NCI-H1436 (cell line): ENCODE data around the gene CD8A.
"Not testable (repeated sequence)": the region's sequence is repeated elsewhere in the genome, so short reads cannot be mapped to it uniquely, and the experiment has no call there.

Experiments used
- DNase-seq: peaks from one replicate; lab custom pipeline; 2025; lab: John Stamatoyannopoulos, UW

Gene CD8A

DNA sequence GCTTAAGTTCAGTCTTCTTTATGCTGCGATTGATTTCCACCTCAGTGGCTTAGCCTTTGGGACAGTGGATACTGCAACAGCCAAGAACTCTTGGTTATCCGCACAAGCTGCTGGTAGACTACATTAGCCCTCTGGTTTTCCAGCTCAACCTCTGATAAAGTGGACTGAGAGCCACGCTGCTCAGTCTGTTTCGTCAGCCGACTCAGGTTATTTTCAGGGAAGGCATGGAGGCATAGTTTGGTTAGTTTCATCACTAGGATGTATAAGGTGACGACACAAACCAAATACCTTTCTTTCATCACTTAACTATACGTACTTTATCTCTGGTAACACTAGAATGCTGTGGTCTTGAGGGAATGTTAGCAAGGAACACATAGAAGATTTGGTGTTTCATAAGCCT lies 14.2 kb downstream of the CD8A start:
- no peak for DNase-seq

DNA sequence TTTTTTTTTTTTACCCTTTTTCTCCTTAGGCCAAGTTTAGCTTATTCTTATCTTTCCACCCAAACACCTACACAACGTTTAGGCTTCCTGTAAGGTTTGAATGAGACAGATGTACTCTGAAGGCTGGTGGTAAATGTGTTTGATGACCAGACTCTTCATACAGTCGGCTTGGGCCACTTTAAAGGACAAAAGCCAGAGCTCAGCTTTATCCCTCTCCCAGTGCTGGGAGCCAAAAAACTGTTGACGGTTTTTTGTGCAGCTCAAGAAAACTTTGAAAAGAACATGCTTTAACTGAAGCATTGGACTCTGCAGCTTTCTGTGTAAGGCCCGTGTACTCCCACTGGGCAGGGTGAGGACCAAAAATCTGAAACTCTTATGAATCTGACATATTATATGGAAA lies 15.4 kb downstream of the CD8A start:
- DNase-seq = no peak

DNA sequence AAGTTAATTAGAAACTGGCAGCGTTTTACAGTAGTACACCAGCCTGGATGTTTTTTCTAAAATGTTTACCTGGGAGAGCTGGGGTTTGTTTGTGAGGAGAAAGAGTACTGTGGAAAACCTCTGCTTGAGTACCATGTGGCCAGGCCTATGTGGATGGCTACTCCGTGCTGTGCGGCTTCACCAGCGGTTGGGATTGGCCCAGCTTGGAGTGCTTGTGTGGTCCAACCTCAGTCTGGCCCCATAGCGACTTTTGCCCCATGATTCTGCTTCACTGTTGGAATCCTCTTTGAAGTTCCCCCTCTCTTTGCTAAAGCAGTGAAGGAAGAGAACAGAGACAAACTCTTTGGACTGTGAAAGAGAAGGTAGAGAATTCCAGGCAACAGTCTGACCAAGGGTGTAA lies 15.9 kb downstream of the CD8A start:
- DNase-seq = no peak

DNA sequence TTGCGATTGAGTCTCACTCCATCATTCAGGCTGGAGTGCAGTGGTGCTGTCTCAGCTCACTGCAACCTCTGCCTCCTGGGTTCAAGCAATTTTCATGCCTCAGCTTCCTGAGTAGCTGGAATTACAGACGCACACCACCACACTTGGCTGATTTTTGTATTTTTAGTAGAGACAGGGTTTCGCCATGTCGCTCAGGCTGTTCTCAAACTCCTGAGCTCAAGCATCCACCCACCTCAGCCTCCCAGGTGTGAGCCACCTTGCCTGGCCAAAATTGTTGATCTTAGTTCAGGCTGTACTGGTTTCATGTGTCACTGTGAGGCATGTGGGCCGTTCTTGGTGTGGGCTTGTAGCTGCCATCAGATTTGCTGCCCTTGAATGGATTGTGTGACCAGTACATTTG lies 18.1 kb downstream of the CD8A start:
- no peak for DNase-seq

DNA sequence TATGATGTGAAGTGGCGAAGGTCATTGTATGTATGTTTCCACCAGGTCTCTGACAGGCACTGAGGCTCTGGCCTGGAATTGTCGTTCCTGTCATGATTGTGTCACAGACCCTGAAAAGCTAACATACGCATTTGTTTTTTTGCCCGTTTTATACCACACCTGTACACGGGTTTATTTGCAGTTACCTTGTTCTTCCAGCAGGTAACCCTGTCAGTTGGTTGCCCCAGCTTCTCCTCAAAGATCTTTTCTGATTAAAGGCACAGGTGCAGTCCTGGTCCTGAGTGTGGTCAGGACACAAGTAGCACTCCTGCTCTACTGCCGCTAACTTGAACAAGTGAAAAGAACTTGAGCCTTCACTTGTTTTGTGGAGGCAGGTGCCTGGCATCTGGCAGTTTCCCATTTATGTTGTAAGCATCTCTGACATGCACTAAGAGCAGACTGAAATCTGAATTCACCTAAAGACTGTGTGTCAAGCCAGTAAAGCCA lies 19.9 kb downstream of the CD8A start:
- no peak for DNase-seq

DNA sequence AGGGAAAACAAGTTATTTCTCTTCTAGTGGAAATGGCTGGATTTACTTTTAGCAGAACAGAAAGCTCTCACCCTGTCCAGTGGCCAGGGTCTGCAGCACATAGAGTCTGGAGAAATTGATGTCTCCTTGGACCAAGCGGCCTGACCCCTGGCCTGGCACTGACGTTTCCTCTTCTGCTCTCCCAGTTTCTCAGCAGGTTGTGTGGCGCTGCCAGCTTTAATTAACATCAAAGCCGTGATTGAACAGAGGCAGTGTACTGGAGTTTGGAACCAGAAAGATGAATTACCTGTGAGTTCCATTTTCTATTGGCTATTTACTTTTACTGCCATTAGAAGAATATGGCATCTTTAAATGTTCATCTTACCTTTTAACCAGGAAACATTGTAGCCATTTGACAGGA lies 20.9 kb downstream of the CD8A start:
- no peak for DNase-seq

DNA sequence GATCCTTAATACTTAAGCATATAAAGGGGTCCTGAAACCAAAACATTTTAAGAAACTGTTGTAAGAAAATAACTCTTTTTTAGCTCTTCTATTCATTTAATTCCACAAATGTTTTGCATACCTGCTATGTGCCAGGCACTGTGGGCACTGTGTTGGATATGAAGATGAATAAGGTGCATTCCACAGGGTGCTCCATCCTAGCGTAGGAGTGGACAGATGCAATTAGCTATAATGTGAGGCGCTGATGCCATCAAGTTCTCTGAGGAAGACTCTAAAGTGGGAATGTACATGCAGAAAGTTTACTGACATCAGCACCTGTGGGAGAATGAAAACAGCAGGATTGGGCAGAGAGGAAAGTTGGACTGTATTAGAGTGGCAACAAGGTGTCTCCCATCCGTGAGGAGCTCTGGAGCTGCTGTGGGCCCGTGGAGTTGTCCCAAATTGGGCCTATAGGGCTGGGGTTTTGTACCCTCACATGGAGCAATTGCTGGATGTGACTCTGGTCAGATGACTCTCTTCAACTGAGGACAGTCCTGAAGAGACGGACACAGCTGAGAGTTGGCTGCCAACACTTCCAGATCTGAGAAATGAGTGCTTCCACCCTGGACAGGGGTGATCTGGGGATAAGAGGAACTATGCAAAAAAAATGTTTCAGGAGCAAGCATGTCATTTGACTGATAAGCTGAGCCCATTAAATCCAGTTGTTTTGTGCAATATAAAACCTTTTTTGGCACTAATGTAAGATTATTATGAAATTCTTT lies 22.3 kb downstream of the CD8A start:
- DNase-seq = no peak

DNA sequence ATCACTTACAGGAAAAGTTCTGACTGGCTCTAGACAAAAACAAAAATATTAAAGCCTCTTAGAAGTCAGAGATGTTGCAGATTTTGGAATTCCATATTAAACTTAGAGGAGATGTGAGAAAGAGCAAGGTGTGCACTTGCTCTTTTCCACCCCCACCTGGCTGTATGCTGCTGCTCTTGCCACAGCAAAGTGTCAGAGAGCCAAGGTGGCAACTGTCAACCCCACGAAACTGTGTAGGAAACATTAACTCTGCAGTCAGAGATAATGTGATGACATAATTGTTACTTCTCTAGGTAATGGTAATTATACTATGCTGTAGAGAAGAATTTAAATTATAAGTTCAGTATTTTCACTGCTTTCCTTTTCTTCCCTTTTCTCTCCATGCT lies 25.4 kb downstream of the CD8A start:
- no peak for DNase-seq

DNA sequence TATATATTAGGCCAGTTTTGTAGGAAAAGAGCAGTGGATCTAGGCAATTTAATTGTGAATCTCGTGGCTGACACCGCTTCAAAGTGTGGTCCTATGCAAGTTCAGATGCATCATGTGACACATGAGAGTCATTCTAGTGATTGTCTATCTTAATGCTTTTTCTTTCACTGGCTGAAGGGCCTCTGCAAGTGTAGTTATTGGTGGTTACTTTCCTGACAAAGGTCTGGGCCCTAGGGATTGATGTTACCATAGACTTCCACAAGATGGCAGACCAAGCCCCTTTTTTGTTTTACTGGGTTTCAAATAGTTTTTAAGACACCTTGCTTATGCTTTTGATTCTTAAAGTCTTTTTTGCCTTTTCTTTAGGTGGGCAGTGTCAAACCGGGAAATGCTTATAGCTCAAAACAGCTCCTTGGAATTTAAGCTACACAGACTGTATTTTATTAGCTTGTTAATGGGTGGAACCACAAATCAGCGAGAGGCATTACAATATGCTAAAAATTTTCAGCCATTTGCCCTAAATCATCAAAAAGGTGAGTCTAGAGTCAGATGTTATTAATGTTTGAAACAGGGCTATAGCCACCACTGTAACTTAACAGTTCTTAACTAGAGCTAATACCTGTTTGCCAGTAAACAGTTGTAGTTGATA lies 25.9 kb downstream of the CD8A start:
- peak; percentile 29 for DNase-seq

DNA sequence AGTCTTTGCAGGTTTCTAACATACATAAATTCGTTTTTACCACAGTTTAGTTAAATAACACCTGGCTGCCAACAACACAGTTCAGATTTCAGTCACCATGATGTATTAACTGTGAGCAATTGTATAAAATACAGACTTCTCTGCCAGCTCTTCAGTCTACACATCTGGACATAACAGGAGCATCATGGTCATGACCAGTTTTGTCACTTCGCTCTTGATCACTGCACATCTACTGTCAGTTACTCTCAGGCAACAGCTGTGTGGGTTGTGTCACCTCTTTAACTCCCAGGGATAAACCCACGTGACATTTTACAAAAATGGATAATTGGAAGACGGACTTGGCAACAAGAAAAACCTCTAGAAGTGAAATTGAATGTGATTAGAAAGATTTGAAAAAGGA lies 30.3 kb downstream of the CD8A start:
- DNase-seq = no peak

DNA sequence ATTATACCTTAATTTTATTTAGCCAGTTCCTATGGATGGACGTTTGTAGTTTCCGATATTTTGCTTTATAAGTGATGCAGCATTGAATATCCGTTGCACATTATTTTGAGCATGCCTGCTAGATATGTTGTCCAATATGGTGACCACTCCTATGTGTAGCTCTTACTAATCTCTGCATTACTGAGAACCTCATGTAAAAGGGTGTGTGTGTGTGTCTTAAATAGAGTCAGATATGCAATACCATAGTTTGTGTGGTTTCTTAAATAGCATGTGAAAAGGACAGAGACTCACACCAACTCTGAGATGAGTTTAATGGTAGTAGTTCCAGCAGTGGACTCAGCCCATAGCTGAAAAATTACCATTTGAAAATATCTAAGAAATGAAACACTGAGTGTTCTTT lies 32.3 kb downstream of the CD8A start:
- DNase-seq = no peak

DNA sequence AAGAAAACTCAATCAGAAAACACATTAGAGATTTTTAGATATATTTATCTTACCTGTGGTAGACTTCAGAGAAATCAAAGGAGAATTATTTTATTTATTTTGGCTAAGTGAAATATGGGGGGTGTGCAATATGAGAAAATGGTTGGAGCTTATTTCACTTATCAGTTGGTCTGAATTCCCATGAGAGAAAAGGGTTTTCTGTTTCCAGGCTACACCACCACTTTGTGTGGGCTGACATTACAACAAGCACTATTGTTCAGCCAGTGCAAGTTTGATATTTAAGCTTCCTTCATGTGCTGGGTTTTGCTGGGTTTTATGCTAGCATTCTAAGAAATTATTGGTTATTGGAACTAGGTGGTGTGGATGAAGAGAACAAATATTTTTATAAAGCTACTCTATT lies 37.1 kb downstream of the CD8A start:
- DNase-seq = no peak

DNA sequence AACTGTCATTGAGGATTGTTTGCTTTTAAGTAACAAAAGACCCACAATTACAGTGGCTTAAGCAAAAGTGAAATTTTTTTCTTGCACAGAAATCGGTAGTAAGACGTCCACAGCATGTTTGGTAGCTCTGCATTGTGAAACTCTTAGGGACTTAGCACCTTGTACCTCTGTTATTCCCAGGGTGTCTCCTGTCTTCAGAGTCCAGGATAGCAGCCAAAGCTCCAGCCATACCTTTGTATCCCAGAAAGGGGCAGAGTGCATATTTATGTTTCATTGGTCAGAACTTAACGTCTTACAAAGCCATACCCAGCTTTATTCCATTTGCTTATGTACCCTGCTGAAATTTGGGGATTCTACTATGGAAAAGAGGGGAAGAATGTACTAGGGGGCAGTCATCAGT lies 37.8 kb downstream of the CD8A start:
- no peak for DNase-seq

DNA sequence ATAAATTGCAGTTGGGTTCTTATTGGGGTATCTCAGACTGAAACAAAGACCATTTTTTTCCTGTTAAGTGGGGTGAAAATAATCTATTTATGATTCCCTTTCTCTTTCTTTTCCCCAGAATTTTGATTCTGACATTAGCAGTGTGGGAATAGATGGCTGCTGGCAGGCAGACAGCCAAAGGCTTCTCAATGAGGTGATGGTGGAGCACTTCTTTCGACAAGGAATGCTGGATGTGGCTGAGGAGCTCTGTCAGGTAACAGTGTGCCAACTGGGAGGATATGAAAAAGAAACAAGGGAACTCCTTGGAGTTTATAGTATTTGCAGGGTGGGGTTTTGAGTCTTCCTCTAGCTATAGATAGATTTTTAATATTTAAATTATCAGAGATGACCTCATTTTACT lies 38.9 kb downstream of the CD8A start:
- no peak for DNase-seq

DNA sequence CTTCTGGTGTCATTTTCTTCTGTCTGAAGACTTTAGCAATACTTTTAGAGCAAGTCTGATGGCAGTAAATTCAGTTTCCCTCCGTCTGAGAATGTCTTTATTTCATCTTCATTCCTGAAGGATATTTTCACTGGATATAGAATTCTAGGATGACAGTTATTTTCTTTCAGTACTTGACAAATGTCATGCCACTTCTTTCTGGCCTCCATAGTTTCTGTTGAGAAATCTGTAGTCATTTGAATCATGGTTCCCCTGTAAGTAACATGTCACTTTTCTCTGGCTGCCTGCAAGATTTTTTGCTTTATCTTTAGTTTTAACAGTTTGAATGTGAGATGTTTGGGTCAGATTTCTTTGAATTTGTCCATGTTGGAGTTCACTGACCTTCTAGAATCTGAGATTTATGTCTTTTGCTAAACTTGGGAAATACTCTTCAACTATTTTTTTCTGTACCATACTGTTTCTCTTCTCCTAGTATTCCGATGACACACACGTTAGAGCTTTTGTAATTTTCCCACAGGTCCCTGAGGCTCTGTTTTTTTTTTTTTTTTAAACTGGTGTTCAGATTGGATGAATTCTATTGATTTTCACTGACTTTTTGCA lies 40.4 kb downstream of the CD8A start:
- no peak for DNase-seq

DNA sequence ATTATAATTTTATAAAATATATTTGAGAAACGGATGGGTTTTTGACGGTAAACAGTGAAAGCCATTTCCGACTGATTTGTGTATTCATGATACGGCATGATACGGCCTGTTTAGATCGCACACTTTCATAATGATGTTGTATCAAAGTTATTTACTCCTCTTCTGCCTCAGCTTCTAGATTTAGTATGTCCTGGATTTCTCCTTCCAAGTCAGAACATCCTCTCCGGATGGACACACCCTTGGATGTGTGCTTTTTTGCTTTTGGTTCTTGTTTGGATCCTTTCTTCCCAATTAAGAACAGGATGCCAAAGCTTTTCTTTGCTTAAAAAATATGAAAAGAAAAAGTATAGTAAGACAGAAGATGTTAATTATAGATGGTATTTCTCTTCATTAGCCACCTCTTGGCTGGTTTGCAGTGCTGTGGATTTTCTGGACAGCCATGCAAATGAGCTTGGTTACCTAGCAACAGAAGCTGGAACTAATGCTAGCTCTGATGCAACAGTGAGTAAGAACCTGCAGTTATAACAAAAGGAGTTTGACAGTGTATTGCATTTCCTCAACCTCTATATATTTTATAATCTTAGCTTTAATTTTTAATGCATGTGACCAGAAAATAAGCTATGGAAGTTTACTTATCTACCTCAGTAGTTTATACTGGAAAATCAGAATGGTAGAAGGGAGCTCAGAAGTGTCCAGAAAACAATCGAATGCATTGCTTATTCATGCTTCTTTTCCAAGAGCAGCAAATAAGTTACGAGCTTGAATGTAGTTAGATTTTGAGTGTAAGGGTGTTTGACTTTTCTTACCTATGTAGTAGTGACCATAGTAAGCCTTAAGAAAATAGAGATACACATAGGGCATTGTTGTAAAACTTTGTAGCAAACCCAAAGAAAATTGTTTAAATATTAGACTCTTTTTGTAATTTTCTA lies 42.7 kb downstream of the CD8A start:
- peak; percentile 1 for DNase-seq

DNA sequence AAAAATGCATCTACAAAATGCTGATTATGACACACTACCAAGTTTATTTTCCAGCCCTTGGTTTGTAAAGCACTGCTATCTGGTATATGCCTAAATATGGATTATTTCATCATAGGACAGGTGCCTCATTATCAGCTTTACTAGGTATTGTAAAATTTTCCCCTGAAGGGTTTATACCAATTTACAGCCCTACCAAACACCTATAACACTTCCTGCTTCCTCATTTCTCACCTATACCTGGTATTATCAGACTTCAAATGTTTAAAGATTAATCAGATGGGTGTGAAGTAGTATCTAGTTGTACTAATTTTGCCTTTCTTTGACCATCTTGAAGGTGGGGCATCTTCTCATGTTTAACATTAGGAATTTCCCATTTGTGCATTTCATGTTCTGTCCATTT lies 43.8 kb downstream of the CD8A start:
- no peak for DNase-seq

DNA sequence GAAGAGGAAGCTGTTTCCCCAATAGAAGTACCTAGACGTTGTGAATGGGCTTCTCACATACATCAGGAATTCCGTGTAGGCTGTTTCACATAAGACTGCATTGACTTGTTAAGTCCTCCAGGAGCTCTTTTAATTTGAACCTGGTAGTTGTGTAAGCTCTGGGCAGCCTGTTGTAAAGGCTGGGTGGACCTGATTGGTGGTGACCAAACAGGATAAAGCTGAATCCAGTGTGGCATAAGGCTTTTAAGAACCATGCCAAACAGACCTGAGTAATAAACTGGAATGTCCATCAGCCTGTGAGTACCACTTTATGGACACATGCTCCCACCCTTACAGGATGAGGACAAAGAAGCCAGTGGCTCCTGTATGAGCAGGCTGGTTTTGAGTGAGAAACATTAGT lies 46.6 kb downstream of the CD8A start:
- no peak for DNase-seq

DNA sequence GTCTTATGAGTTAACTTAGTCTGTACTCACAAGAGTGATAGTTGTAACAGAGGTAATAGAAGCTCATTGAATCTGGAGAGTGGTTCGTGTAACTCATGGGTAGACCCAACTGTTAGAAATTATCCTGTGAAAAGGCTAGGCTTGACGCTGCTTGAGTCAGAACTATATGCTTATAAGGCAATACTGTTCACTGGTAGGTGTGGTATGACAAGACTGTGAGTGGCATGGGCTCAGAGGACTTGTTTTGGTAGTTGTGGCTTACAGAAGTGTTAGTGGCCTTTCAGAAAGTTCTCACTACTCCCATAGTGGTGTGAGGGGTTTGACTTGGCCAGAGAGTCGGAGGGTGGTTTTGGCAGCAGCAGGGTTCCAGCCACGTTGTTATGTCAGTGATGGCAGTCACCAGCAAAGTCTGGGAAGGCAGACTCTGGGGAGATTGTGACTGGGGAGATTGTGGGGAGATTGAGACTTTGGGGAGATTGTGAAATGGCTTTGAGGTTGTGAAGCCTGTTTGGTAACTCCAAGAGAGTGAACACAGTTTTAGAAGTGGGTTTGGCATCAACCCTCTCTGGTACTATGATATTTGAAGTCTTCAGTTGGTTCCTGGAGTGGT lies 48.7 kb downstream of the CD8A start:
- DNase-seq = not testable (repeated sequence)

DNA sequence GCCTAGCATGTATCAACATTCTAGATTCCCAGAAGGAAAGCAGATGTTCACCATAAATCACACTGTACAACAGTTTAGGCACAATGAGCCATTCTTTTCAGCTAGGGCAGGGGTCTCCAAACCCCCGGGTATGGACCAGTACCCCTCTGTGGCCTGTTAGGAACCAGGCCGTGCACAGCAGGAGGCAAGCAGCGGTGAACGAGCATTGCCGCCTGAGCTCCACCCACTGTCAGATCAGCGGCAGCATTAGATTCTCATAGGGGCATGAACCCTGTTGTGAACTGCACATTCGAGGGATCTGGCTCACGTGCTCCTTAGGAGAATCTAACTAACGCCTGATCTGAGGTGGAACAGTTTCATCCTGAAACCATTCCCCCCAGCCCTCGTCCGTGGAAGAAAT lies 50.8 kb downstream of the CD8A start:
- not testable (repeated sequence) for DNase-seq

DNA sequence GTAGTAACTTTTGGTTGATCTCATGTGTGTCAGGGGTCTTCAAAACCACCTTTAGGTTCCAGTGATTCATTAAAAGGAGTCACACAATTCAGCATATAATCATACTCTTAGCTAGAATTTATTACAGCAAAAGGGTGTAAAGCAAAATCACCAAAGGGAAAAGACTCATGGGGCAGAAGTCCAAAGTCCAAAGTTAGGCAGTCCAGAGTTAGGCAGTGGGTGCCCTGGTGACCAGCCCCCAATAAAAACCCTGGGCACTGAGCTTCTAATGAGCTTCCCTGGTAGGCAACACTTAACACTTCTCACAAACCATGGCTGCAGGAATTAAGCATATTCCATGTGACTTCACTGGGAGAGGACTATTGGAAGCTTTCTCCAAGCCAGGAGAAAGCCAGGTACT lies 51.2 kb downstream of the CD8A start:
- not testable (repeated sequence) for DNase-seq

DNA sequence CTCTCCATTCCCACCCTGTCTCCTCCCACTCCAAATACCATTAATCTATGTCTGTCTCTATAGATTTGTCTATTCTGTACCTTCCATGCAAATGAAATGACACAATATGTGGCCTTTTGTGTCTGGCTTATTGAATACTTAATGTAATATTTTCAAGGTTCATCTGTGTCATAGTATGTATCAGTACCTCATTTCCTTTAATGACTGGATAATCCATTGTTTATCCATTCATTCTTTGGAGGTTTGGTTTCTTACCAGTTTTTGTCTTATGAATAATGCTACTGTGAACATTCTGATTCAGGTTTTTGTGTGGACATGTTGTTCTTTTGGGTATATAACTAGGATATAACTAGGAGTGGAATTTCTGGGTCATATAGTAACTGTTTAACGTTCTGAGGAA lies 55.8 kb downstream of the CD8A start:
- DNase-seq = not testable (repeated sequence)
